IPS-18a (cell line): ENCODE data around the gene TSPAN15.

Experiments
- H3K27ac ChIP-seq: one replicate; pipeline ENCODE4 v1.5.1; 2013; ENCODE audit warnings: low read length
- H3K27me3 ChIP-seq: one replicate; pipeline ENCODE4 v1.6.1; 2013; ENCODE audit warnings: mild to moderate bottlenecking, low read length; ENCODE audit not compliant: control insufficient read depth, insufficient read depth
- H3K36me3 ChIP-seq: one replicate; pipeline ENCODE4 v1.6.1; 2013; ENCODE audit warnings: low read depth, low read length; ENCODE audit not compliant: control insufficient read depth
- H3K4me1 ChIP-seq: one replicate; pipeline ENCODE4 v1.6.1; 2013; ENCODE audit warnings: low read depth, low read length; ENCODE audit not compliant: control insufficient read depth
- H3K4me3 ChIP-seq: one replicate; pipeline ENCODE4 v1.5.1; 2013; ENCODE audit warnings: low read length
- H3K9ac ChIP-seq: one replicate; pipeline ENCODE4 v1.6.1; 2013; ENCODE audit warnings: mild to moderate bottlenecking, low read length, moderate library complexity
- H3K9me3 ChIP-seq: one replicate; pipeline ENCODE4 v1.6.1; 2013; ENCODE audit warnings: low read depth, low read length; ENCODE audit not compliant: control insufficient read depth

TSPAN15 gene

GRCh38 chr10:69419096-69419743, 32.0 kb upstream of the TSPAN15 start:
- Histone ChIP-seq H3K27ac (no peak overlapping the region), H3K4me3 (no peak overlapping the region), H3K9me3 (no peaks in the 10 kb centered on the region), H3K9ac (no peak overlapping the region), H3K36me3 (no peaks in the 10 kb centered on the region), H3K4me1 (no peaks in the 10 kb centered on the region), H3K27me3 (no peaks in the 10 kb centered on the region)

DNA sequence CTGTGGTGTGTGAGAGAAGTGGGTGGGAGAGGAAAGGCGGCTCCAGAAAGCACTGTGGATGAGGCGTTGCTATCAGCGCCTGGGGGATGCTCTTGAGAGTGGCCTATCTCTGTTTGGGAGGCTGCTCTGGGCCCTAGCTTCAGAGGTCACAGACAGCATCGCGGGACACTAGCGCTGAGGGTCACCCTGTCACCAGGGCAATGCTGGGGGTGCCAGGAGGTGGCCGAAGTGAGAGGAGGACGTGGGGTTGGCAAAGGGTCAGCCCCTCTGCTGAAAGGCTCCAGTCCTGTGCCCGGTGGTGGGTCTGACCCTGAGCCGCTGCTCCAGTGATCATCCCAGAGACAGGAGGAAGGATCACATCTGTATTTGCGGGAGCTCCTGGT, 31.5 kb upstream of the TSPAN15 start:
- no peak overlapping the region for H3K4me3 ChIP-seq
- H3K9me3 ChIP-seq = no peaks in the 10 kb centered on the region
- no peak overlapping the region for H3K27ac ChIP-seq
- H3K36me3 ChIP-seq = no peaks in the 10 kb centered on the region
- no peaks in the 10 kb centered on the region for H3K4me1 ChIP-seq
- no peak overlapping the region for H3K9ac ChIP-seq
- H3K27me3 ChIP-seq = no peaks in the 10 kb centered on the region

DNA sequence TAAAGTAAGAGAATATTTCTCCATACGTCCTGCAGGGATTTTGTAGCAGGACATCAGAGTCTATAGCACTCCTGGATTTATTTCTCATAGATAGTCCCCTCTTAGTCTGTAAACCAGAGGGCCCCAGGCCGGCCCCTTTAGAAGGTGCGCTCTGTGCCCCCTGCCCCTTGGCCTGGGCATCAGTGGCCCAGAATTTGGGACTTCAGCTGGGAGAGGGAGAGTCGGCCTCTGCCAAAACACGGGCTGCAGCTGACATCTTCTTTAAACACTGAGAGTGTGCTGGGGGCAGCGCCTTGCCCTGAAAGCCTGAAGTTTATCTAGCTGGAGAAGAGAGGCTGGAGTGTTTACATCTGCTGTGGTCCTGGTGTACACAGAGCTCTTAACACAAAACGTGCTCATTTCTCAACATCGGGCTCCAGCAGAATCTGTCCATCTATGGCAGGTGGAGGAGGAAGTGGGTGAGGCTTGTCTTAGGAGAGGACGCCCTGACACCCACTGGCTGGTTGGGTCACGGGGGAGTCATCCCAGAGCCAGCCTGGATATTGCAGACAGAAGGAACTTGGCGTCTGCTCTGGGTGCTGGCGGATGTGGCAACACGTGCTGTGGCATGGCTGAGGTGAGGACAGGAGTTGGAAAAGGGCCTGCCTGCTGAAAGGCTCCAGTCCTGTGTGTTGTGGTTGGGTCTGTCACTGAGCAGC, 29.5 kb upstream of the TSPAN15 start:
- no peaks in the 10 kb centered on the region for H3K4me1 ChIP-seq
- H3K27me3 ChIP-seq = no peaks in the 10 kb centered on the region
- no peak overlapping the region for H3K9ac ChIP-seq
- no peaks in the 10 kb centered on the region for H3K36me3 ChIP-seq
- no peak overlapping the region for H3K4me3 ChIP-seq
- H3K9me3 ChIP-seq = no peaks in the 10 kb centered on the region
- no peak overlapping the region for H3K27ac ChIP-seq

- Histone ChIP-seq H3K36me3 (no peaks in the 10 kb centered on the region), H3K27me3 (no peaks in the 10 kb centered on the region), H3K4me3 (no peak overlapping the region), H3K27ac (no peak overlapping the region), H3K9me3 (no peaks in the 10 kb centered on the region), H3K9ac (no peak overlapping the region), H3K4me1 (no peaks in the 10 kb centered on the region)
Measured at GRCh38 chr10:69422676-69423075, 28.6 kb upstream of the TSPAN15 start.

- Histone ChIP-seq H3K4me3 (no peak overlapping the region), H3K9me3 (no peaks in the 10 kb centered on the region), H3K27me3 (no peaks in the 10 kb centered on the region), H3K4me1 (no peaks in the 10 kb centered on the region), H3K36me3 (no peaks in the 10 kb centered on the region), H3K9ac (no peak overlapping the region), H3K27ac (no peak overlapping the region)
Measured at GRCh38 chr10:69425041-69425440, 26.2 kb upstream of the TSPAN15 start.

DNA sequence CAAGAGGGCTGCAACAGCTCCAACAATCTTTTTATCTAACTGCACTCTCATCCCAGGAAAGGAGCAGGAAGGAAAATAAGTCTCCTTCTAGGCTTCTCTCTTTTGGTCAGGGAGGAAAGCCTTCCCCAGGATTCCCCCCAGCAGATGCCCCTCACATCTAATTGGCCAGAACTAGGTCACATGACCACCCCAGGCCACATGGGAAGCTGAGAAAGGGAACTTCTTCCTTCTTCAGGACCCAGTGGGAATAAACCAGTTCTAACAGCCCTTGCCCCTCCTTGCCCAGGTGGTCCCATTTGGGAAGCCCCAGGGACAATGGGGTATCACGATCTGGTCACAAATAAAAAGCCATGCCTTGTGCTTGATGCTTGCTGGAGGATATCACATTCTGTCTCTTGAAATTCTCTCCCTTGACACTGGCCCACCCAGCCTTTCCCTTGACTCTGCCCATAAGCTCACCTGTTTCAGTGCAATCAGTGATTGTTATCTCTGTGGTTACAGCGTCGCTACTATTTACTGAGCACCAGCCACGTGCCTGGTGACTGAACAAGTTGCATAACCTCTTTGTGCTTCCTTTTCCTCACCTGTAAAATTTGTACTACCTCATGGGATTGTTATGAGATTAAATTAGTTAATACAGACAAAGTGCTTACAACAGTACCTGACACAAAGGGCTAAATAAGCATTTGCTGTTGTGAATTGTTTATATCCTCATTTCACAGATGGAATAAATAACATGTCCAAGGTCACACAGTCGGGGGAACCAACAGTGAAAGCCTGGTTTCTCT, 25.6 kb upstream of the TSPAN15 start:
- H3K9me3 ChIP-seq = no peaks in the 10 kb centered on the region
- H3K4me3 ChIP-seq = no peak overlapping the region
- H3K27ac ChIP-seq = no peak overlapping the region
- no peaks in the 10 kb centered on the region for H3K4me1 ChIP-seq
- no peaks in the 10 kb centered on the region for H3K36me3 ChIP-seq
- no peaks in the 10 kb centered on the region for H3K27me3 ChIP-seq
- no peak overlapping the region for H3K9ac ChIP-seq

DNA sequence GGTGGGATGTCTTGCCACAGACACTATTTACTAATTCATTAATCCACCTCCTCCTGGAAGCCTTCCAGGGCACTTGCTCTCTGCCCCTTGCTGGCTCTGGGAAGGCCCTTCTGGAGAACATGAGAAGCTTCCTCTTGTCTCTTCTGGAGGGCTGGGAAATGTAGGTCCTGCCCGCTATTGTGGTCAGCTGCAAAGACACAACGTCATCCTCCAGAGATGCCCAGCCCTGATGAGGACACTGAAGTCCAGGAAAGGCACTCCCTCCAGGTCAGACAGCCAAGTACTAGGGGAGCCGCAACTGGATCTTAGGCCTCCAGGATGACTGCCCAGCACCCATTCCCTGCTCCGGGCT, 24.9 kb upstream of the TSPAN15 start:
- Histone ChIP-seq H3K9me3 (no peaks in the 10 kb centered on the region), H3K27ac (no peak overlapping the region), H3K27me3 (no peaks in the 10 kb centered on the region), H3K4me1 (no peaks in the 10 kb centered on the region), H3K9ac (no peak overlapping the region), H3K4me3 (no peak overlapping the region), H3K36me3 (no peaks in the 10 kb centered on the region)

- Histone ChIP-seq H3K27ac (no peak overlapping the region), H3K4me1 (no peaks in the 10 kb centered on the region), H3K9me3 (no peaks in the 10 kb centered on the region), H3K4me3 (no peak overlapping the region), H3K9ac (no peak overlapping the region), H3K27me3 (no peaks in the 10 kb centered on the region), H3K36me3 (no peaks in the 10 kb centered on the region)
Measured at GRCh38 chr10:69428165-69428564, 23.1 kb upstream of the TSPAN15 start.

- Histone ChIP-seq H3K27ac (no peak overlapping the region), H3K4me1 (no peaks in the 10 kb centered on the region), H3K36me3 (no peaks in the 10 kb centered on the region), H3K9me3 (no peaks in the 10 kb centered on the region), H3K27me3 (no peaks in the 10 kb centered on the region), H3K4me3 (no peak overlapping the region), H3K9ac (no peak overlapping the region)
Measured at GRCh38 chr10:69434169-69434568, 17.1 kb upstream of the TSPAN15 start.

- Histone ChIP-seq H3K27me3 (no peaks in the 10 kb centered on the region), H3K27ac (no peak overlapping the region), H3K4me1 (no peaks in the 10 kb centered on the region), H3K4me3 (no peak overlapping the region), H3K9ac (no peak overlapping the region), H3K36me3 (no peaks in the 10 kb centered on the region), H3K9me3 (no peaks in the 10 kb centered on the region)
Measured at GRCh38 chr10:69434926-69435325, 16.3 kb upstream of the TSPAN15 start.

GRCh38 chr10:69435966-69436520, 15.2 kb upstream of the TSPAN15 start:
- no peak overlapping the region for H3K9ac ChIP-seq
- H3K4me3 ChIP-seq = no peak overlapping the region
- no peaks in the 10 kb centered on the region for H3K9me3 ChIP-seq
- H3K27me3 ChIP-seq = no peaks in the 10 kb centered on the region
- H3K36me3 ChIP-seq = no peaks in the 10 kb centered on the region
- no peak overlapping the region for H3K27ac ChIP-seq
- no peaks in the 10 kb centered on the region for H3K4me1 ChIP-seq
